B cell (primary cell): ENCODE data around the gene SIGLEC6. TPM values are rescaled to one million over a fixed set of nuclear protein-coding genes. Genes with fewer than 3 reads are reported as not detected.

ENCODE experiments used
- ATAC-seq: fragments of 200-7000 bp; cut with Tn5 transposase; one replicate; pipeline ENCODE4 v1.10.0; 2021; ENCODE audit warnings: low read depth, mild to moderate bottlenecking, moderate number of reproducible peaks, moderate library complexity
- CTCF ChIA-PET: fragments of 350-600 bp; sonication (Branson Sonifier 250); formaldehyde crosslinking; loops from one replicate; lab custom pipeline; 2021; ENCODE audit warnings: antibody characterized with exemption, inconsistent platforms; lab: Charles Lee
- POLR2A ChIA-PET: fragments of 350-600 bp; sonication (Branson Sonifier 250); formaldehyde crosslinking; loops from one replicate; lab custom pipeline; 2021; ENCODE audit warnings: antibody characterized with exemption; lab: Charles Lee
- DNase-seq: peaks from one replicate; pipeline ENCODE4 v3.0.0; 2013
- H2AFZ ChIP-seq: 2 replicates; pipeline ENCODE4 v1.6.1; 2012; ENCODE audit warnings: mild to moderate bottlenecking, low read depth, low read length; ENCODE audit not compliant: insufficient read depth, poor library complexity, severe bottlenecking
- H3K27ac ChIP-seq, 2 donors: 1 replicate in 1 of 2; 2 replicates in 1 of 2; pipeline ENCODE4 v1.5.1; 2012 to 2013; ENCODE audit warnings: low read length in 2 of 2, mild to moderate bottlenecking in 2 of 2, moderate library complexity in 1 of 2
- H3K27me3 ChIP-seq, 4 experiments: fragments of 200-600 bp in 1 of 4; sonication (generic) in 1 of 4; replicated peaks in 1 of 4; 1 replicate in 2 of 4; 2 replicates in 2 of 4; pipeline versions ENCODE4 v1.6.1 to v1.7.0; 2013 to 2016; ENCODE audit warnings: low read length in 3 of 4, mild to moderate bottlenecking in 2 of 4, mixed read lengths in 1 of 4, moderate library complexity in 1 of 4; ENCODE audit not compliant: insufficient read depth in 4 of 4, control insufficient read depth in 3 of 4; ENCODE audit errors: control extremely low read depth in 1 of 4
- H3K36me3 ChIP-seq, 2 experiments: replicated peaks in 1 of 2; 1 replicate in 1 of 2; 2 replicates in 1 of 2; pipeline versions ENCODE4 v1.6.1 to v1.7.1; 2013; ENCODE audit warnings: low read length in 1 of 2; ENCODE audit not compliant: insufficient read depth in 2 of 2, control insufficient read depth in 1 of 2; ENCODE audit errors: control extremely low read depth in 1 of 2, extremely low read depth in 1 of 2
- H3K4me1 ChIP-seq, 2 donors: fragments of 200-600 bp in 1 of 2; sonication (generic) in 1 of 2; 1 replicate in 1 of 2; 2 replicates in 1 of 2; pipeline versions ENCODE4 v1.5.1 to v1.6.1; 2013 to 2017; ENCODE audit warnings: low read length in 2 of 2; ENCODE audit not compliant: control insufficient read depth in 2 of 2, insufficient read depth in 2 of 2
- H3K4me2 ChIP-seq: replicated peaks from 2 replicates; pipeline ENCODE3; 2012; ENCODE audit warnings: mild to moderate bottlenecking, low read depth, low read length; ENCODE audit not compliant: poor library complexity, severe bottlenecking
- H3K4me3 ChIP-seq, 5 experiments: fragments of 200-600 bp in 1 of 5; sonication (generic) in 1 of 5; 1 replicate in 3 of 5; 2 replicates in 2 of 5; pipeline versions ENCODE4 v1.5.1 to v1.7.0; 2011 to 2016; ENCODE audit warnings: low read length in 4 of 5, mild to moderate bottlenecking in 4 of 5, low read depth in 2 of 5, control low read depth in 1 of 5, moderate library complexity in 1 of 5; ENCODE audit not compliant: insufficient read depth in 1 of 5; ENCODE audit errors: control extremely low read depth in 1 of 5, extremely low read depth in 1 of 5
- H3K79me2 ChIP-seq: fragments of 200-600 bp; sonication (generic); one replicate; pipeline ENCODE4 v1.6.0; 2016; ENCODE audit warnings: low read length; ENCODE audit not compliant: control insufficient read depth, insufficient read depth
- H3K9ac ChIP-seq: fragments of 200-600 bp; sonication (generic); 2 replicates; pipeline ENCODE4 v1.6.1; 2017; ENCODE audit warnings: mild to moderate bottlenecking, low read length, moderate library complexity
- H3K9me3 ChIP-seq, 3 donors: one replicate each; pipeline versions ENCODE4 v1.6.1 to v1.7.1; 2013; ENCODE audit warnings: low read length in 2 of 3; ENCODE audit not compliant: control insufficient read depth in 2 of 3, insufficient read depth in 1 of 3; ENCODE audit errors: control extremely low read depth in 1 of 3
- H4K20me1 ChIP-seq: 2 replicates; pipeline ENCODE4 v1.6.0; 2012; ENCODE audit warnings: mild to moderate bottlenecking, low read length; ENCODE audit not compliant: insufficient read depth, control insufficient read depth, poor library complexity, severe bottlenecking
- H3K27ac Mint-ChIP-seq: one replicate; pipeline ENCODE4 v1.8.0; 2021; ENCODE audit warnings: mixed read lengths
- H3K27me3 Mint-ChIP-seq: one replicate; pipeline ENCODE4 v1.8.0; 2021; ENCODE audit warnings: mixed read lengths
- H3K4me1 Mint-ChIP-seq: one replicate; pipeline ENCODE4 v1.8.0; 2021; ENCODE audit warnings: mixed read lengths
- H3K4me3 Mint-ChIP-seq: one replicate; pipeline ENCODE4 v1.8.0; 2021; ENCODE audit warnings: mixed read lengths
- H3K9me3 Mint-ChIP-seq: one replicate; pipeline ENCODE4 v1.8.0; 2022; ENCODE audit warnings: mixed read lengths; ENCODE audit not compliant: insufficient read depth
- EZH2 ChIP-seq: IDR thresholded peaks from 2 replicates; pipeline ENCODE4 v1.6.1; 2012; ENCODE audit warnings: borderline replicate concordance, low read depth, mild to moderate bottlenecking, moderate library complexity, low read length; ENCODE audit not compliant: insufficient read depth, poor library complexity, severe bottlenecking
- WGBS: methylation state at CpG from one replicate; pipeline ENCODE4 v1.1.5; 2013; ENCODE audit warnings: missing lambda C conversion rate; ENCODE audit not compliant: insufficient coverage; 5-methylcytosine and 5-hydroxymethylcytosine counted together
- intact Hi-C: fragments of 100-400 bp; cut with micrococcal nuclease; formaldehyde crosslinking; loops from one replicate; pipeline ENCODE4 v1.10.0; 2022
- polyA plus RNA-seq: library from polyadenylated mRNA; depleted of rRNA; stranded (reverse); fragments of >200 nt; gene quantifications from 2 replicates; pipeline ENCODE4 v1.2.3, GENCODE V29; 2012
- total RNA-seq, 2 donors: library from RNA; stranded (reverse); fragments of 120-200 nt in 1 of 2; gene quantifications; 1 replicate in 1 of 2; 2 replicates in 1 of 2; pipeline versions ENCODE4 v1.2.3 to v1.2.4, GENCODE V29; 2013 to 2022
- TF ChIP-seq, protein P1 (sequence below): fragments of 200-600 bp; IDR thresholded peaks from one replicate; pipeline ENCODE4 v1.8.0; 2022; ENCODE audit warnings: antibody characterized with exemption, mild to moderate bottlenecking

The SIGLEC6 gene
- total and polyA plus RNA-seq, 2 donors (not counting 1 experiment from before 2014, with no cell fraction given) = 21.2 to 35.4 TPM

GRCh38 chr19:51541458-51542357 lies 10.2 kb upstream of the SIGLEC6 start:
- Histone ChIP-seq H3K4me2 (no peak overlapping the region), H3K36me3 (no peaks in the 10 kb centered on the region), H2AFZ (no peak overlapping the region), H3K9me3 (peaks cover 0 to 4% (median 0%) of the 10 kb centered on the region in 3 donors), H4K20me1 (no peaks in the 10 kb centered on the region), H3K79me2 (no peaks in the 10 kb centered on the region), H3K4me3 (no peak overlapping the region), H3K4me1 (peaks cover 16 to 30% of the 10 kb centered on the region in 2 donors), H3K9ac (no peak overlapping the region), H3K27me3 (no peaks in the 10 kb centered on the region), H3K27ac (no peak overlapping the region)
- no peak for DNase-seq
- H3K27ac Mint-ChIP-seq = no peak overlapping the region
- H3K9me3 Mint-ChIP-seq = no peaks in the 10 kb centered on the region
- ATAC-seq = no peak
- ChIA-PET CTCF (interaction anchor here (1.0 to 1.1 kb wide), 2 partner anchors 26 to 27 kb away, joined by 3 read pairs; no protein-coding TSS in a partner anchor), POLR2A (no interaction called here)
- TF ChIP-seq, protein P1, sequence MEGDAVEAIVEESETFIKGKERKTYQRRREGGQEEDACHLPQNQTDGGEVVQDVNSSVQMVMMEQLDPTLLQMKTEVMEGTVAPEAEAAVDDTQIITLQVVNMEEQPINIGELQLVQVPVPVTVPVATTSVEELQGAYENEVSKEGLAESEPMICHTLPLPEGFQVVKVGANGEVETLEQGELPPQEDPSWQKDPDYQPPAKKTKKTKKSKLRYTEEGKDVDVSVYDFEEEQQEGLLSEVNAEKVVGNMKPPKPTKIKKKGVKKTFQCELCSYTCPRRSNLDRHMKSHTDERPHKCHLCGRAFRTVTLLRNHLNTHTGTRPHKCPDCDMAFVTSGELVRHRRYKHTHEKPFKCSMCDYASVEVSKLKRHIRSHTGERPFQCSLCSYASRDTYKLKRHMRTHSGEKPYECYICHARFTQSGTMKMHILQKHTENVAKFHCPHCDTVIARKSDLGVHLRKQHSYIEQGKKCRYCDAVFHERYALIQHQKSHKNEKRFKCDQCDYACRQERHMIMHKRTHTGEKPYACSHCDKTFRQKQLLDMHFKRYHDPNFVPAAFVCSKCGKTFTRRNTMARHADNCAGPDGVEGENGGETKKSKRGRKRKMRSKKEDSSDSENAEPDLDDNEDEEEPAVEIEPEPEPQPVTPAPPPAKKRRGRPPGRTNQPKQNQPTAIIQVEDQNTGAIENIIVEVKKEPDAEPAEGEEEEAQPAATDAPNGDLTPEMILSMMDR = no peak
- TF ChIP-seq EZH2 = no peak
- H3K4me3 Mint-ChIP-seq = no peak overlapping the region
- peaks cover 4% of the 10 kb centered on the region for H3K27me3 Mint-ChIP-seq
- intact Hi-C loops = no loop called here
- H3K4me1 Mint-ChIP-seq = peaks cover 41% of the 10 kb centered on the region
- 85% methylated on average over 9 of the region's 10 CpGs for WGBS

DNA sequence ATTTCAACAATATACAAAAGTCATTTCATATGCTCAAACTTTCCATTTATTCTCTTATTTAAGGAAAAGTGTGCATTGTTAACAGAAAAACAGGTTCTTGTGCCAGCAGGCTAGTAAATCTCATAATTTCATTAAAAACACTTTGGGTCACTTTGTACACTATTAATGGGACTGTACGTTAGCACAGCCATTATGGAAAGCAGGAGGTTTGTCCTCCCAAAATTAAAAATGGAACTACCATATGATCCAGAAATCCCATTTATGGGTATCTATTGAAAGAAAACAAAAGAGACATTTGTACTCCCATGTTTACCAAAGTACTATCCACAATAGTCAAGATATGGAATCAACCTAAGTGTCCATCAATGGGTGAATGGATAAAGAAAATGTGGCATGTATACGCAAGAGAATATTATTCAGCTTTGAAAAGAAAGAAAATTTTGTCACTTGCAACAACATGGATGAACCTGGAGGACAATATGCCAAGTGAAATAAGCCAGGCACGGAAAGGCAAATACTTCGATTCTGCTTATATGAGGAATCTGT lies 8.4 kb upstream of the SIGLEC6 start:
- intact Hi-C loops = no loop called here

More for the DNA sequence above, 8.4 kb upstream of the SIGLEC6 start:
- DNase-seq (no peak), ATAC-seq (no peak)
- no peaks in the 10 kb centered on the region for H4K20me1 ChIP-seq
- no peak overlapping the region for H2AFZ ChIP-seq
- peaks cover 9 to 12% of the 10 kb centered on the region in 2 donors for H3K4me1 ChIP-seq
- no peak overlapping the region for H3K4me3 ChIP-seq
- Mint-ChIP-seq H3K9me3 (no peaks in the 10 kb centered on the region), H3K27ac (no peak overlapping the region), H3K4me3 (no peak overlapping the region), H3K27me3 (peaks cover 4% of the 10 kb centered on the region), H3K4me1 (peaks cover 40% of the 10 kb centered on the region)
- no peak overlapping the region for H3K27ac ChIP-seq
- H3K36me3 ChIP-seq = no peaks in the 10 kb centered on the region
- H3K9ac ChIP-seq = no peak overlapping the region
- H3K4me2 ChIP-seq = no peak overlapping the region
- 100% methylated on average over 3 of the region's 4 CpGs for WGBS
- H3K79me2 ChIP-seq = no peaks in the 10 kb centered on the region
- TF ChIP-seq, protein P1 = no peak
- no peak for TF ChIP-seq EZH2
- CTCF ChIA-PET = interaction anchor here (0.8 to 1.0 kb wide), 3 partner anchors 8 to 117 kb away, joined by 3 to 4 read pairs (median 3); no protein-coding TSS in a partner anchor
- H3K27me3 ChIP-seq = no peaks in the 10 kb centered on the region
- POLR2A ChIA-PET = no interaction called here
- peaks cover 0 to 4% (median 0%) of the 10 kb centered on the region in 3 donors for H3K9me3 ChIP-seq
